Body of pancreas (tissue), 4 donors: ENCODE data around the gene TBL3. TPM values are rescaled to one million over a fixed set of nuclear protein-coding genes. Genes with fewer than 3 reads are reported as not detected.

Experiments used
- ATAC-seq: fragments of 150-250 bp; one replicate; pipeline ENCODE4 v1.9.1; 2016
- DNase-seq, 4 donors: peaks; one replicate each; pipeline ENCODE4 v3.0.0-alpha.2; 2019
- H3K27ac ChIP-seq, 4 donors: fragments of 200-600 bp; sonication (generic); 1 replicate in 3 of 4; 2 replicates in 1 of 4; pipeline versions ENCODE4 v1.5.1 to v1.6.1; 2016 to 2019; ENCODE audit warnings: mild to moderate bottlenecking in 1 of 4, mixed read lengths in 1 of 4, moderate library complexity in 1 of 4
- H3K27me3 ChIP-seq, 2 donors: fragments of 200-600 bp; sonication (generic); one replicate each; pipeline ENCODE4 v1.6.0; 2016; ENCODE audit warnings: mild to moderate bottlenecking in 1 of 2
- H3K36me3 ChIP-seq, 2 donors: fragments of 200-600 bp; sonication (generic); replicated peaks in 1 of 2; 2 replicates each; pipeline ENCODE4 v1.5.1; 2016; ENCODE audit warnings: low read depth in 2 of 2; ENCODE audit not compliant: insufficient read depth in 1 of 2
- H3K4me1 ChIP-seq: fragments of 200-600 bp; sonication (generic); one replicate; pipeline ENCODE4 v1.6.0; 2016
- H3K4me3 ChIP-seq, 2 donors: fragments of 200-600 bp; sonication (generic); 1 replicate in 1 of 2; 2 replicates in 1 of 2; pipeline ENCODE4 v1.5.1; 2016 to 2019
- H3K9me3 ChIP-seq, 3 donors: fragments of 200-600 bp; sonication (generic); 1 replicate in 2 of 3; 2 replicates in 1 of 3; pipeline ENCODE4 v1.5.1; 2016
- CTCF ChIP-seq, 7 experiments: fragments of 450-650 bp in 4 of 7; fragments of 200-600 bp in 3 of 7; sonication (generic) in 3 of 7; IDR thresholded peaks; one replicate each; pipeline ENCODE4 v1.5.1; 2016 to 2019; ENCODE audit warnings: antibody characterized with exemption in 7 of 7
- POLR2A ChIP-seq, 3 donors: fragments of 450-650 bp; IDR thresholded peaks; one replicate each; pipeline ENCODE4 v1.6.1; 2016; ENCODE audit warnings: antibody characterized with exemption in 3 of 3, mild to moderate bottlenecking in 2 of 3
- WGBS, 2 donors: methylation state at CpG; one replicate each; pipeline ENCODE4 v1.1.5; 2017; 5-methylcytosine and 5-hydroxymethylcytosine counted together
- intact Hi-C: fragments of 100-400 bp; cut with DNase I; formaldehyde crosslinking; loops from one replicate; pipeline ENCODE4 v1.15.1; 2023
- total RNA-seq, 2 donors: library from RNA; depleted of rRNA; stranded (reverse); fragments of >200 nt; gene quantifications; one replicate each; pipeline ENCODE4 v1.1.0, GENCODE V29; 2016

The TBL3 gene
- total RNA-seq, 2 donors from 2014 or later, result 38.9 to 40.7 TPM

- DNase-seq, result no peak
- H3K36me3 ChIP-seq, result peaks cover 33% of the 10 kb centered on the region in 2 donors
Observed at GRCh38 chr16:1998360-1998835, 26.5 kb downstream of the TBL3 start.

GRCh38 chr16:1998852-1999801 lies 27.3 kb downstream of the TBL3 start:
- Histone ChIP-seq H3K9me3 (no peaks in the 10 kb centered on the region), H3K36me3 (peaks cover 33% of the 10 kb centered on the region in 2 donors), H3K4me1 (peaks cover 10% of the 10 kb centered on the region), H3K27me3 (no peaks in the 10 kb centered on the region), H3K27ac (no peak overlapping the region), H3K4me3 (no peak overlapping the region)
- DNase-seq, result no peak
- TF ChIP-seq CTCF (IDR thresholded peaks at IDR 0.05) (no peak), POLR2A (IDR thresholded peaks at IDR 0.05) (no peak)
- intact Hi-C loops, result no loop called here
- WGBS, 2 donors, result 87 to 100% methylated on average over 4 to 27 of the region's 39 CpGs
- no peak for ATAC-seq

More at GRCh38 chr16:1998360-1998835, 26.5 kb downstream of the TBL3 start:
- no peak for ATAC-seq
- H3K27me3 ChIP-seq, result no peaks in the 10 kb centered on the region
- TF ChIP-seq CTCF (IDR thresholded peaks at IDR 0.05) (no peak), POLR2A (IDR thresholded peaks at IDR 0.05) (no peak)
- H3K27ac ChIP-seq, result no peak overlapping the region
- no peak overlapping the region for H3K4me3 ChIP-seq
- H3K9me3 ChIP-seq, result no peaks in the 10 kb centered on the region
- 89 to 92% methylated on average over 3 to 26 of the region's 27 CpGs for WGBS, 2 donors
- intact Hi-C loops, result no loop called here
- peaks cover 3% of the 10 kb centered on the region for H3K4me1 ChIP-seq

- Histone ChIP-seq H3K9me3 (no peaks in the 10 kb centered on the region), H3K4me1 (peaks cover 19% of the 10 kb centered on the region), H3K4me3 (no peak overlapping the region), H3K27me3 (no peaks in the 10 kb centered on the region), H3K36me3 (peaks cover 33% of the 10 kb centered on the region in 2 donors), H3K27ac (no peak overlapping the region)
- intact Hi-C loops, result no loop called here
- DNase-seq, result no peak
- no peak for ATAC-seq
- TF ChIP-seq POLR2A (IDR thresholded peaks at IDR 0.05) (no peak), CTCF (IDR thresholded peaks at IDR 0.05) (no peak)
- WGBS, 2 donors, result 86 to 89% methylated on average over 20 to 22 of the region's 28 CpGs
Observed at GRCh38 chr16:1999866-2000514, 28.1 kb downstream of the TBL3 start.

- Histone ChIP-seq H3K36me3 (peaks cover 33% of the 10 kb centered on the region in 2 donors), H3K27me3 (no peaks in the 10 kb centered on the region)
Observed at GRCh38 chr16:2001035-2001434, 29.2 kb downstream of the TBL3 start.

More at GRCh38 chr16:2001035-2001434, 29.2 kb downstream of the TBL3 start:
- intact Hi-C loops, result no loop called here
- H3K4me3 ChIP-seq, result no peak overlapping the region
- no peak overlapping the region for H3K27ac ChIP-seq
- 94 to 96% methylated on average over 11 to 19 of the region's 19 CpGs for WGBS, 2 donors
- ATAC-seq (no peak), DNase-seq (no peak)
- no peaks in the 10 kb centered on the region for H3K9me3 ChIP-seq
- H3K4me1 ChIP-seq, result peaks cover 29% of the 10 kb centered on the region
- TF ChIP-seq POLR2A (IDR thresholded peaks at IDR 0.05) (no peak), CTCF (IDR thresholded peaks at IDR 0.05) (no peak)
